ENCODE results near the gene RAD51D.

DNA sequence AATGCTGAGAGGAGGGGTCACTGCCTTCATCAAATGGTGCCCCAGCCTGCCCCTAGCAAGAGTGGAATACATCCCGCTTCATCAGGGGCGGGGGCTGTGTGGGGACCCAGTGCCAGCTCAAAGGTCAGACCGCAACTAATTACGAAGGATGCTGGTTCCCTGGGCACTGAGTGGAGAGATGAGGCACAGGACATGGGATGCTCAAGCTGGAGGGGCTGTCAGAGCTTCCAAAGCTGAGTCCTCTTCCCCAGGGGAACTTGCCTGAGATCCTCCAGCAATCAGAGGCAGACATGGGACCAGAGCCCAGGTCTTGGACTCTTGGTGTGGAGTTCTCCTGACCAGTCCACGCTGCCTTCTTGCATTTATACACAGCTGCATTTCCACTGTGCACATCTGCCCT lies 46.9 kb upstream of the RAD51D start:
- TF ChIP-seq, protein P1, sequence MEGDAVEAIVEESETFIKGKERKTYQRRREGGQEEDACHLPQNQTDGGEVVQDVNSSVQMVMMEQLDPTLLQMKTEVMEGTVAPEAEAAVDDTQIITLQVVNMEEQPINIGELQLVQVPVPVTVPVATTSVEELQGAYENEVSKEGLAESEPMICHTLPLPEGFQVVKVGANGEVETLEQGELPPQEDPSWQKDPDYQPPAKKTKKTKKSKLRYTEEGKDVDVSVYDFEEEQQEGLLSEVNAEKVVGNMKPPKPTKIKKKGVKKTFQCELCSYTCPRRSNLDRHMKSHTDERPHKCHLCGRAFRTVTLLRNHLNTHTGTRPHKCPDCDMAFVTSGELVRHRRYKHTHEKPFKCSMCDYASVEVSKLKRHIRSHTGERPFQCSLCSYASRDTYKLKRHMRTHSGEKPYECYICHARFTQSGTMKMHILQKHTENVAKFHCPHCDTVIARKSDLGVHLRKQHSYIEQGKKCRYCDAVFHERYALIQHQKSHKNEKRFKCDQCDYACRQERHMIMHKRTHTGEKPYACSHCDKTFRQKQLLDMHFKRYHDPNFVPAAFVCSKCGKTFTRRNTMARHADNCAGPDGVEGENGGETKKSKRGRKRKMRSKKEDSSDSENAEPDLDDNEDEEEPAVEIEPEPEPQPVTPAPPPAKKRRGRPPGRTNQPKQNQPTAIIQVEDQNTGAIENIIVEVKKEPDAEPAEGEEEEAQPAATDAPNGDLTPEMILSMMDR (IDR thresholded peaks at IDR 0.05): no peak
- no peak for TF ChIP-seq POLR2A (IDR thresholded peaks at IDR 0.05)
